GM23248 (cell line): ENCODE data around the gene MED15. TPM values are rescaled to one million over a fixed set of nuclear protein-coding genes. Genes with fewer than 3 reads are reported as not detected.

Experiments used
- DNase-seq: peaks from one replicate; pipeline ENCODE4 v3.0.0-alpha.2; 2015
- H2AFZ ChIP-seq: fragments of 200-600 bp; sonication (generic); 2 replicates; pipeline ENCODE4 v1.6.1; 2016; ENCODE audit warnings: antibody characterized with exemption
- H3F3A ChIP-seq: fragments of 200-600 bp; sonication (generic); 2 replicates; pipeline ENCODE4 v1.6.1; 2016; ENCODE audit warnings: mild to moderate bottlenecking, antibody characterized with exemption, mixed run types; ENCODE audit not compliant: insufficient read depth
- H3K27ac ChIP-seq: fragments of 200-600 bp; sonication (generic); 2 replicates; pipeline ENCODE4 v1.5.1; 2016; ENCODE audit warnings: mild to moderate bottlenecking
- H3K27me3 ChIP-seq: fragments of 200-600 bp; sonication (generic); replicated peaks from 2 replicates; pipeline ENCODE4 v1.6.1; 2016; ENCODE audit warnings: mild to moderate bottlenecking; ENCODE audit not compliant: insufficient read depth
- H3K36me3 ChIP-seq: fragments of 200-600 bp; sonication (generic); 2 replicates; pipeline ENCODE4 v1.6.1; 2016; ENCODE audit warnings: low read depth, mild to moderate bottlenecking
- H3K4me1 ChIP-seq: fragments of 200-600 bp; sonication (generic); 2 replicates; pipeline ENCODE4 v1.6.1; 2016; ENCODE audit warnings: mild to moderate bottlenecking; ENCODE audit not compliant: insufficient read depth
- H3K4me2 ChIP-seq: fragments of 200-600 bp; sonication (generic); one replicate; pipeline ENCODE4 v1.6.1; 2016; ENCODE audit warnings: mild to moderate bottlenecking; ENCODE audit not compliant: unreplicated experiment
- H3K4me3 ChIP-seq: fragments of 200-600 bp; sonication (generic); 2 replicates; pipeline ENCODE4 v1.5.1; 2016; ENCODE audit warnings: mild to moderate bottlenecking
- H3K79me2 ChIP-seq: fragments of 200-600 bp; sonication (generic); 2 replicates; pipeline ENCODE4 v1.6.1; 2016; ENCODE audit warnings: mild to moderate bottlenecking; ENCODE audit not compliant: insufficient read depth
- H3K9ac ChIP-seq: fragments of 200-600 bp; sonication (generic); 2 replicates; pipeline ENCODE4 v1.6.1; 2016; ENCODE audit warnings: mild to moderate bottlenecking
- H3K9me2 ChIP-seq: fragments of 200-600 bp; sonication (generic); 2 replicates; pipeline ENCODE4 v1.6.1; 2016; ENCODE audit warnings: mixed run types, mild to moderate bottlenecking, moderate library complexity; ENCODE audit not compliant: insufficient read depth
- H3K9me3 ChIP-seq: fragments of 200-600 bp; sonication (generic); one replicate; pipeline ENCODE4 v1.6.1; 2017; ENCODE audit warnings: low read depth
- H4K20me1 ChIP-seq: fragments of 200-600 bp; sonication (generic); 2 replicates; pipeline ENCODE4 v1.6.0; 2016; ENCODE audit not compliant: insufficient read depth
- EZH2 ChIP-seq: fragments of 200-600 bp; sonication (generic); IDR thresholded peaks from 2 replicates; pipeline ENCODE4 v1.6.1; 2018; ENCODE audit warnings: antibody characterized with exemption, mild to moderate bottlenecking; ENCODE audit not compliant: insufficient read depth, poor library complexity, severe bottlenecking
- EZH2phosphoT487 ChIP-seq: fragments of 200-600 bp; sonication (generic); IDR thresholded peaks from 2 replicates; pipeline ENCODE4 v1.6.1; 2018; ENCODE audit warnings: antibody characterized with exemption, moderate library complexity, mild to moderate bottlenecking, low read depth; ENCODE audit not compliant: insufficient read depth
- WGBS, 2 experiments: methylation state at CpG; one replicate each; pipeline ENCODE4 v1.1.6; 2015 to 2017; ENCODE audit warnings: low lambda C conversion rate in 2 of 2, low coverage in 1 of 2; ENCODE audit errors: missing lambda C conversion rate in 2 of 2; 5-methylcytosine and 5-hydroxymethylcytosine counted together
- in situ Hi-C: fragments of 300-500 bp; cut with MboI; formaldehyde crosslinking; loops from 2 replicates; pipeline ENCODE4 v1.15.0; 2020
- polyA plus RNA-seq: library from polyadenylated mRNA; unstranded; fragments of >200 nt; fragmentation: Nextera tagmentation; extraction: Ambion mirVana; gene quantifications from 2 replicates; pipeline ENCODE4 v1.2.1, GENCODE V29; 2016
- total RNA-seq: library from RNA; depleted of rRNA; stranded (reverse); fragments of >200 nt; shearing (Covaris generic); gene quantifications from 2 replicates; pipeline ENCODE4 v1.2.3, GENCODE V29; 2014

Gene MED15
- total and polyA plus RNA-seq, 2 experiments from 2014 or later = 40.2 to 69.7 TPM

GRCh38 chr22:20463324-20464095, 43.9 kb upstream of the MED15 start:
- Histone ChIP-seq H3K36me3 (0 out of 2 replicates have a peak, but pooled peaks cover 7% of the 10 kb centered on the region), H4K20me1 (no peaks in the 10 kb centered on the region), H3K9me2 (no peaks in the 10 kb centered on the region), H3K27ac (no peak overlapping the region), H2AFZ (no peak overlapping the region), H3K4me3 (no peak overlapping the region), H3K9ac (no peak overlapping the region), H3K79me2 (no peaks in the 10 kb centered on the region), H3K27me3 (no peaks in the 10 kb centered on the region), H3K9me3 (no peaks in the 10 kb centered on the region), H3K4me1 (no peaks in the 10 kb centered on the region), H3F3A (no peaks in the 10 kb centered on the region), H3K4me2 (no peak overlapping the region)
- TF ChIP-seq EZH2 (no peak), EZH2phosphoT487 (no peak)
- in situ Hi-C loops = no loop called here
- WGBS, 2 experiments = 52 to 58% methylated on average over 2 of the region's 2 CpGs
- DNase-seq = no peak

- TF ChIP-seq EZH2 (no peak), EZH2phosphoT487 (no peak)
- Histone ChIP-seq H3K36me3 (0 out of 2 replicates have a peak, but pooled peaks cover 11% of the 10 kb centered on the region), H4K20me1 (no peaks in the 10 kb centered on the region), H3K4me1 (no peaks in the 10 kb centered on the region), H3K27me3 (no peaks in the 10 kb centered on the region), H3K4me2 (no peak overlapping the region), H3F3A (no peaks in the 10 kb centered on the region), H3K9me3 (no peaks in the 10 kb centered on the region), H2AFZ (no peak overlapping the region), H3K9ac (no peak overlapping the region), H3K79me2 (no peaks in the 10 kb centered on the region), H3K4me3 (no peak overlapping the region), H3K27ac (no peak overlapping the region), H3K9me2 (no peaks in the 10 kb centered on the region)
- in situ Hi-C loops = no loop called here
- DNase-seq = no peak
- 77 to 79% methylated on average over 11 of the region's 11 CpGs for WGBS, 2 experiments
These were observed 43.3 kb upstream of the MED15 start for GRCh38 chr22:20464096-20464614.

- Histone ChIP-seq H4K20me1 (no peaks in the 10 kb centered on the region), H3K4me3 (no peak overlapping the region), H3K27me3 (no peaks in the 10 kb centered on the region), H3K27ac (no peak overlapping the region), H3K79me2 (no peaks in the 10 kb centered on the region), H3K9ac (no peak overlapping the region), H3K36me3 (0 out of 2 replicates have a peak, but pooled peaks cover 11% of the 10 kb centered on the region), H3K9me3 (no peaks in the 10 kb centered on the region), H3K9me2 (no peaks in the 10 kb centered on the region), H2AFZ (no peak overlapping the region), H3K4me2 (no peak overlapping the region), H3F3A (no peaks in the 10 kb centered on the region), H3K4me1 (no peaks in the 10 kb centered on the region)
- TF ChIP-seq EZH2phosphoT487 = no peak
- TF ChIP-seq EZH2 = no peak
- in situ Hi-C loops = no loop called here
- no peak for DNase-seq
- 92 to 93% methylated on average over 32 of the region's 32 CpGs for WGBS, 2 experiments
These were observed 42.3 kb upstream of the MED15 start for GRCh38 chr22:20464912-20465758.

GRCh38 chr22:20465759-20466077, 41.7 kb upstream of the MED15 start:
- no peak overlapping the region for H2AFZ ChIP-seq
- no peaks in the 10 kb centered on the region for H3F3A ChIP-seq
- WGBS, 2 experiments = 72 to 73% methylated on average over 5 of the region's 5 CpGs
- in situ Hi-C loops = no loop called here
- no peak overlapping the region for H3K4me2 ChIP-seq
- H3K27me3 ChIP-seq = no peaks in the 10 kb centered on the region
- DNase-seq = no peak
- no peaks in the 10 kb centered on the region for H3K4me1 ChIP-seq
- TF ChIP-seq EZH2phosphoT487 (no peak), EZH2 (no peak)
- no peaks in the 10 kb centered on the region for H4K20me1 ChIP-seq
- H3K9me2 ChIP-seq = no peaks in the 10 kb centered on the region
- no peaks in the 10 kb centered on the region for H3K79me2 ChIP-seq
- H3K36me3 ChIP-seq = 0 out of 2 replicates have a peak, but pooled peaks cover 15% of the 10 kb centered on the region
- no peak overlapping the region for H3K27ac ChIP-seq
- H3K4me3 ChIP-seq = no peak overlapping the region
- no peak overlapping the region for H3K9ac ChIP-seq
- H3K9me3 ChIP-seq = no peaks in the 10 kb centered on the region
